Measurements from ENCODE around the gene GLT6D1.

Gene GLT6D1

GRCh38 chr9:135584371-135584770 lies 55.0 kb downstream of the GLT6D1 start:
- H3K4me3 ChIP-seq (ENCODE audit: low read length), result no peak overlapping the region
- DNase-seq (ENCODE audit: low read depth), result no peak
- TF ChIP-seq CTCF (conservative IDR thresholded peaks at IDR 0.05; ENCODE audit: low read depth, low read length), result no peak

- no peak overlapping the region for H3K4me3 ChIP-seq (ENCODE audit: low read length)
- no peak for TF ChIP-seq CTCF (conservative IDR thresholded peaks at IDR 0.05; ENCODE audit: low read depth, low read length)
Measured at GRCh38 chr9:135583688-135584011, 55.7 kb downstream of the GLT6D1 start.

GRCh38 chr9:135582966-135583687 lies 56.2 kb downstream of the GLT6D1 start:
- TF ChIP-seq CTCF (conservative IDR thresholded peaks at IDR 0.05; ENCODE audit: low read depth, low read length), result no peak
- no peak overlapping the region for H3K4me3 ChIP-seq (ENCODE audit: low read length)
- no peak for DNase-seq (ENCODE audit: low read depth)

More at GRCh38 chr9:135583688-135584011, 55.7 kb downstream of the GLT6D1 start:
- DNase-seq (ENCODE audit: low read depth), result no peak

- no peak for DNase-seq (ENCODE audit: low read depth)
- no peak for TF ChIP-seq CTCF (conservative IDR thresholded peaks at IDR 0.05; ENCODE audit: low read depth, low read length)
- H3K4me3 ChIP-seq (ENCODE audit: low read length), result no peak overlapping the region
Measured at GRCh38 chr9:135582541-135582940, 56.8 kb downstream of the GLT6D1 start.

GRCh38 chr9:135581636-135582426 lies 57.5 kb downstream of the GLT6D1 start:
- no peak for DNase-seq (ENCODE audit: low read depth)
- no peak overlapping the region for H3K4me3 ChIP-seq (ENCODE audit: low read length)
- TF ChIP-seq CTCF (conservative IDR thresholded peaks at IDR 0.05; ENCODE audit: low read depth, low read length), result no peak

- TF ChIP-seq CTCF (conservative IDR thresholded peaks at IDR 0.05; ENCODE audit: low read depth, low read length), result no peak
- no peak overlapping the region for H3K4me3 ChIP-seq (ENCODE audit: low read length)
- no peak for DNase-seq (ENCODE audit: low read depth)
Measured at GRCh38 chr9:135580664-135581380, 58.5 kb downstream of the GLT6D1 start.

All from retinal pigment epithelial cell (primary cell).